NCI-H748 treated with DMSO at 0.1 percent for 48 hours (cell line): Measurements from ENCODE around the gene COL18A1.

ENCODE experiments used
- DNase-seq: peaks from one replicate; lab custom pipeline; 2025; lab: John Stamatoyannopoulos, UW

Gene COL18A1

DNA sequence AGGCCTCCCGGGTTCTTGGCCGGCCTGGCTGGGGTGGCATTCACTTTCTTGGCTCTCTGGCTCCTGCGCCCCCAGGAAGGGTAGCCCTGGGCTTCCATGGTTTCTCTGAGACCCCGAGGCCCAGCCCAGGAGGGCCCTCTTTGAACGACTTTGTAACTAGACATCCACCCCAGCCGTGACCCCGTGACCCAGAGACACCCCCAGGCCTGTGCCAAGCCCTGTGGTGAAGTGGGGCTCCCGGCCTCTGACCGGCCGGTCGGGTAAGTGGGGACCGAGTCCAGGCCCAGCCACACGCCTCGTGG lies 64.0 kb downstream of the COL18A1 start:
- DNase-seq: no peak

DNA sequence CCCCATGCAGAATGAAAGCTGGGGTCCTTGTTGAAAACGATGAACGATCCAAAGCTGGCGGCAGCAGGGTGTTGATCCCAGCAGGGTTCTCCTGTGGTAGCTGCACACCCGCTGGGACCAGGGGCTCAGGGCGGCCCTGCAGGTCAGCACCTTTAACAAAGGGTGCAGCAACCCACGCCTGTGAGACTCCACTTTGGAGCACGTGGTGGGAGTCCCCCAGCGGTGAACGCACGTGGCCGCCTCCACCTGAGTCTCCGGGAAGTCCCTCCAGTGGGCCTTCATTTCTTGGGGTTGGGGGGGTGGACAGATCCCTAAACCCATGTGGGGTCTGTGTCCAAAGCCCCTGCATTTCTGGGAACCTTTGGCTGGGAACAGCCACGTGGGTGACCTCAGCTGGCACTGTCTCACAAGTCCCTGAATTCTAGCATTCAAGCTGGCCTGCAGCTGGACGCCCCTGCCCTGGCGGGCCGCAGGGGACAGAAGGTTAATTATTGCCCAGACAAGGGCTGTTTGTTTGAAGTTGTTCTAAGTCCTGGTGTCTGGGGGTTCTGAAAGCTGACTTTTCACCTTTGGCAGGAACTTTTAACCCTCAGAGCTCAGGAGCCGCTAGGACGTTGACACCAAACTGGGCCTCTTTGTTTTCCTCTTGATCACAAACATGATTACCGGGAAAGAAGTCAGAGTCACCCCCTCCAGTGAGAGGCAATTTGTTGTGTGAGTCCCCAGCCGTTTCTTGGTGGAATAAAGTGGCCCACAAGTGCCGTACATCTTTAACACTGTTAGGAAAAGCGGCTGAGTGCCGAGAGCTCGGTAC lies 64.5 kb downstream of the COL18A1 start:
- DNase-seq: no peak

DNA sequence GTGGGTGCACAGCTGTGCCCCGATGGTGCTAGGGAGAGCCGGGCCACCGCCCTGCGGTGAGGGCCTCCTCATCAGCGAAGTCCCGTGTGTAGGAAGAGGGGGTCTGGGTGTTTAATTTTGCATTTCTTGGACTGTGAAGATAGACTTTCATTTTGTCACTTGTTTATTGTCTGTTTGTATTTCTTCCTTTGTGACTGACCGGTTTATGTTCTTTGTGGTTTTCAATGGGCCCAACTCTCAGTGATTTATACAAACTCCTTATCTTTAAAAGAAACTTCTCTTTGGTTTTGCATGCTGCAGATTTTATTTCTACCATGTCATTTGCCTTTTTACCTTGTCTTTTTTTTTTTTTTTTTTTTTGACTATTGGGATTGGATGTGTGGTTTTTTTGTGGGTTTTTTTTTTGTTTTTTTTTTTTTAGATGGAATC lies 65.1 kb downstream of the COL18A1 start:
- no peak for DNase-seq

DNA sequence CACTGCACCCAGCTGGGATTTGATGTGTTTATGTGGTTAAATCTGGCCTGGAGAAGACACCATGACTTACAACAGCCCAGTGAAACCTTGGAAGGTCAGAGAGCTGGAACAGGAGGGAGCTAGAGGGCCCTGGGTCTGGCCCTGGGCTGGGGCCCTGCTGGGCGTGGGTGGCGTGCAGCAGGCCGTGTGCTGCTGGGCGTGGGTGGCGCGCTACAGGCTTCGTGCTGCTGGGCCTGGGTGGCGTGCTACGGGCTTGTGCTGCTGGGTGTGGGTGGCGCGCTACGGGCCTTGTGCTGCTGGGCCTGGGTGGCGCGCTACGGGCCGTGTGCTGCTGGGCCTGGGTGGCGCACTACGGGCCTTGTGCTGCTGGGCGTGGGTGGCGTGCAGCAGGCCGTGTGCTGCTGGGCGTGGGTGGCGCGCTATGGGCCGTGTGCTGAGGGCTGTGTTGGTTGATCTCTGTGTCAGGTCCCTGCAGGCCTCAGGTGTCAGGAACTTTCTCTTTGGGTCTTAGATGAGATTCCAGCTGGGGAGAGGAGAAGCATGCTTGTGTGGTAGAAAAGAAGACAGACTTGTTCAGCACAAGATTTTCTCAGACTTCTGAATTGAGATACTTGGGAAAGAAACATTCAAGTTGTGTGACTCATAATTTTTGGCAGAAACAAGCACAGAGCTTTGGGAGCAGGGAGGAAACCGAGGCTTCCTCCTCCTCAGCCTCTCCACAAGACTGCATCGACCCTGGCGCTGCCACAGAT lies 66.0 kb downstream of the COL18A1 start:
- no peak for DNase-seq

DNA sequence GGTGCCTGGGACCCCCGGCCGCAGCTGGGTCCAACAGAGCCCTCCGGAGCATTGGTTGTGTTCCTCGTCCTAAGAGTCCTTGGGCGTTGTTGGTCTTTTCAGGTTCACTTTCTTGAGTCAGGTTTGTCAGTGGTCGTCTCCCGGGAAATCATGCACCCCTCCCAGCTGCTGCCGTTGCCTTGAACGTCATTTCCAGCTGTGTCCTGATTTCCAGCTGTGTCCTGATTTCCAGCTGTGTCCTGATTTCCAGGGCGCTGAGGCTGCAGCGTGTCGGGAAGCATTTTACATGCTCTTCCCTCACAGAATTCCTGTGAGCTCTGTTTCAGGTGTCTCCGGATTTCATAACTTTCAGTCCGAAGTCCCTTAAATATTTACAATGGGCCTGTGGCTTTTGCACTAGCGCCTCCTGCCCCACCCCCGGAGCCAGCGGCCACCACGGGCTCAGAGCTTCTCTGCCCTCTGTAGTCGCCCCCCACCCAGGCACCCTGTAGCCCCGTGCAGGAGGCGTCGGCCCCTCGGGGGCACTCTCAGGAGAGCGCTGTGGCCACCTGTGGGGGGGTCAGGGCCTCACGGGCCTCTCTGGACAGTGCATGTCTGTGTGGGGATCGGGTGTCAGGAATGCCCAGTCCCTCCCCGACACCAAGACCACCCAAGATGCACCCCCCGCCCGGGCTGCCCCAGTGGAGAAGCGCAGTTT lies 66.7 kb downstream of the COL18A1 start:
- no peak for DNase-seq

DNA sequence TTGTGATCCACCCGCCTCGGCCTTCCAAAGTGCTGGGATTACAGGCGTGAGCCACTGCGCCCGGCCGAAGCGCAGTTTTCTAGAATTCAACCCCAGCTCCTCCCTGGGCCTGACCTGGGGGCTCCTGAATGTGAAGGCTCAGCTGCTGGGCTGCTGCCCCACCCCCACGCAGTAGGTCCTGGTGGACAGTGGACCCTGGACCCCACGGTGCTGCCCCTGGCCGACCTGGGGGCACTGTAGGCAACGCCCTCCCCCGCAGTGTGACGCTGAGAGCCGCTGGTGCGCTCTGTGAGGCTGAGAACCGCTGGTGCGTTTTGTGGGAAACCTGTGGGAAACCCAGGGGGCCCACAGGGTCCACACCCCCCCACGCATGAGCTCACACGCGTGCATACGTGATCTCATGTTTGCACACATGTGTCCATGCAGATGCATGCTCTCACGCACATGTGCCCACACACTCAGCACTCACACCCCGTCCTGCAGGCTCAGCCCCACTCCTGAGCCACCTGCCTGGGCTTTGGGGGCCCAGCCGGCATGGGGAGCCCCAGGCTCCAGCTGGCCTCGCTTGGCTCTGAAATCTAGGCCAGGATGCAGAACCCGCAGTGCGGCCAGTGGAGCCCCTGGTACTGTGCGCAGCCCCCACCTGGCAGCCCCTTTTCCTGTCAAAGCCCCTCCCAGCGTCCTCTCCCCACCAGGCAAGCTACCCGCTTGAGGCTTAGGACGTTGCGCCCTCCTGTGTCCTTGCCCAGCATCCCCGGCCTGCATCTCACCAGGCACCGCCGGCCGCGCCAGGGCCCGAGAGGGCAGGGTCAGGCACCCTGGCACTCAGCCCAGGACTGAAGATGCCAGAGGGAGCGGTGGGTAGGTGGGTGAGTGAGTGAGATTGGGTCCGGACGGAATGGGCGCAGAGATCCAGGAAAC lies 67.7 kb downstream of the COL18A1 start:
- DNase-seq: no peak

DNA sequence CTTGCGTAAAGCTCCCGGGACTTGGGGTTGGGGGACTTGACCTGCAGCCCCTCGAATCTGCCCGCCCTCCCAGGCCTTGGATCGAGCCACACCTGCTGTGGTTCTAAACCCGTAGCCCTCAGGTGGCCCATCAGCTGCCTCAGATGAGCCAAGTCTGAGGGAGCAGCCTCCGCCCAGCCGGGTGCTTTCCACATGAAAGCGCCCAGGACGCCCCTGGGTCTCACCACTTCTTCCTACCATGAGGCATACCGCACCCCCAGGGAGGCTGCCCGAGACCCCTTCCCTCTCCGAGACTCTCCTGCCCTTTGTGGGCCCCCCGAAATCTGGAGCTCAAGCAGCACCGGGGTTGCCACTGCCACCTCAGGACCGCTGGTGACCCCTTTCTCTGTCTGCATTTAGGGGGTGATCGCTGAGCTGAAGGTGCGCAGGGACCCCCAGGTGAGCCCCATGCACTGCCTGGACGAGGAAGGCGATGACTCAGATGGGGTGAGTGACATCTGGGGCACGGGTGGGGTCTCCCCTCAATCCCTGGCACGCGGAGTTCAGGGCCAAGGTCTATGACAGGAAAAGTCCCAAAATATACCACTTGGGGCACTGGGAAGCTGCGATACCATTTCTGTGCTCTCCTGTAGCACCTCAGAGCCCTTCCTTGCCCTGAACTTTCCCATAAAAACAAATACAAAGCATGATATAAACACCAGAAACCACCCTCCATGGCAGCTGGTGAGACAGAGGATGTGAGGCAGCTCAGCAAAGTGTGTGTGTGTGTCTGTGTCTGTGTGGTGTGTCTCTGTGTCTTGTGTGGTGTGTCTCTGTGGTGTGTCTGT lies 68.7 kb downstream of the COL18A1 start:
- DNase-seq: no peak

DNA sequence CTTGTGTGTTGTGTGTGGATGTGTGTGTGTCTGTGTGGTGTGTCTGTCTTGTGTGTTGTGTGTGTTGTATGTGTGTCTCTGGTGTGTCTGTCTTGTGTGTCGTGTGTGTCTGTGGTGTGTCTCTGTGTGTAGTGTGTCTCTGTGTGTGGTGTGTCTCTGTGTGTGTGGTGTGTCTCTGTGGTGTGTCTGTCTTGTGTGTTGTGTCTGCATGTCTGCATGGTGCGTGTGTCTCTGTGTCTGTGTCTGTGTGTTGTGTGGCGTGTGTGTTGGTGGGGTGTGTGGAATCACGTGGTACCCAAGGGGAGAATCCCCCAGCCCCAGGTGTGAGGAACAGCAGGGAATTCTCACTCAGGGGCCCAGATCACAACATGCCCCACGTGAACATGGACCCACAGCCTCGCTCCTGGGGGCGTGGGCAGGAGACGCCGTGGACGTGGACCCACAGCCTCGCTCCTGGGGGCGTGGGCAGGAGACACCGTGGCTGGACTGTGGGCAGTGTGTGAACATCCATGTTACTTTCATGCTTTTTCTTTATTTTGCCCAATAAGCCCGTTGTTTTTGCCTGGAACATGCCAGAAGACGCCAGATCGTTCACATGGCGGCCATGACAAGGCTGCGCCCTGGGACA lies 69.5 kb downstream of the COL18A1 start:
- no peak for DNase-seq

DNA sequence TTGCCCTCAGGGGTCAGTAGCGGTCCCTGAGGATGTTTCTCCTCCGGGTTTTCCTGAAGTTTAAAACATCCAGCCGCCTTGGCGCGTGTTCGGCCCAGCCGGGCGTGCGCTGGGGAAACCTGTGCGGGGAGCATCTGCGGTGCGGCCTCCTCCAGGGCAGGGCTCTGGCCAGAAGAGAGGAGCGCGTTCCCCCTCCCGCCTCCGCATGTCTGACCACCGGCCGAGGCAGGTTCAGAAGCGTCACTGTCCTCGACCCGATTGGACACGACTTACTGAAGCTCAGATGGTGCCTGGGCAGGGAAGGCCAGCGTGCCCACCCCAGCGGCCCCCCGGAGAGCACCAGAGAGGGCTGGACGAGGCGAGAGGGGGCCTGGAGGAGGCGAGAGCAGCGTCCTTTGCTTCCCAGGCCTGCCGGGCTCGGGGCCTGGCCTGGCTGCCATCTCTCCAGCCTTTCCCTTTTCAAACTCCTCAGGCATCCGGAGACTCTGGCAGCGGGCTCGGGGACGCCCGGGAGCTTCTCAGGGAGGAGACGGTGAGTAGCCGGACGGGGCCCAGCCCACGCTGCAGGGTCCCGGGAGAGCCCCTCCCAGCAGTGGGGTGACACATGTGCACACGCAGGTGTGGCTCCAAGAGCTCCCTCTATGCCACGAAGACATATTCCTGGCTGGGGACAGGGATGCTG lies 70.2 kb downstream of the COL18A1 start:
- no peak for DNase-seq

DNA sequence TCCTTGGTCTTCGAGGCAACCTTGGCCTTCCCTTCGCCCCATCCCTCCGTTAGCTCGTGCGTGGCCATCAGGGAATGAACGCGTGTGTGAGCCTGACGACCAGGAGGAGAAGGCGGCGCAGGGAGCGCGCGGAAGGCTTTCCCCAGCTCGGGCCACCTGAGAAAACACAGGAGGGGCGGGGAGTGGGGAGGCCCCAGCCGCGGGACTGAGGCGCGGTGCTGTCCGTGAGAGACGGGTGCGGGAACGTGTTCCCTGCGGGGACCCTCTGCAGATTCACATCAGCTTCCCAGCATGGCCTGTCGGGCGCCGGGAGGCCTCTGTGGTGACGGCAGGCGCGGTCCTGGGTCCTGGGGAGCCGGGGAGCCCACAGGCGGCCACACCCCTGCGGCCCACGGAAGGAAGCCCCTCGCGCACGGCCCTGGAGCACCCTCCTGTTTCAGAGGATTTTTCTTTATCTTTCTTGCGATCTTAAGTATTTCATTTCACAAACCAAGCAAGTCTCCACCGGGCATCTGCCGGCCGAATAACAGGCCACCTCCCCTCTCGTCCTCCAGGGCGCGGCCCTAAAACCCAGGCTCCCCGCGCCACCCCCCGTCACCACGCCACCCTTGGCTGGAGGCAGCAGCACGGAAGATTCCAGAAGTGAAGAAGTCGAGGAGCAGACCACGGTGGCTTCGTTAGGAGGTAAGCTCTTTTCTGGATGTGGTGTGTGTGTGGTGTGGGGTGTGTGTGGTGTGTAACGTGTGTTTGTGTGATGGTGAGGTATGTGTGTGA lies 71.0 kb downstream of the COL18A1 start:
- no peak for DNase-seq

DNA sequence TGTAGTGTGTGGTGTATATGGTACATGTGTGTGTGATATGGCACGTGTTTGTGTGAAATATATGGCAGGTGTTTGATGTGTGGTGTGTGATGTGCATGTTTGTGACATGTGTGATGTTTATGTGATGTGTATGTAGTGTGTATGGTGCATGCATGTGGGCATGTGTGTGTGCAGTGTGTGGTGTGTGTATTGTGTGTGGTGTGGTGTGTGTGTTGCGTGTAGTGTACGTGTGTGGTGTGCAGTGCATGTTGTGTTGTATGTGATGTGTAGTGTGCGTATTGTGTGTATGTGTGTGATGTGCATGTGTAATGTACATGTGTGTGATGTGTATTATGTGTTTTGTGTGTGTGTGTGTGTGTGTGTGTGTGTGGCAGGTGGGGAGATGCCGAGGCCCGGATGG lies 71.6 kb downstream of the COL18A1 start:
- no peak for DNase-seq

DNA sequence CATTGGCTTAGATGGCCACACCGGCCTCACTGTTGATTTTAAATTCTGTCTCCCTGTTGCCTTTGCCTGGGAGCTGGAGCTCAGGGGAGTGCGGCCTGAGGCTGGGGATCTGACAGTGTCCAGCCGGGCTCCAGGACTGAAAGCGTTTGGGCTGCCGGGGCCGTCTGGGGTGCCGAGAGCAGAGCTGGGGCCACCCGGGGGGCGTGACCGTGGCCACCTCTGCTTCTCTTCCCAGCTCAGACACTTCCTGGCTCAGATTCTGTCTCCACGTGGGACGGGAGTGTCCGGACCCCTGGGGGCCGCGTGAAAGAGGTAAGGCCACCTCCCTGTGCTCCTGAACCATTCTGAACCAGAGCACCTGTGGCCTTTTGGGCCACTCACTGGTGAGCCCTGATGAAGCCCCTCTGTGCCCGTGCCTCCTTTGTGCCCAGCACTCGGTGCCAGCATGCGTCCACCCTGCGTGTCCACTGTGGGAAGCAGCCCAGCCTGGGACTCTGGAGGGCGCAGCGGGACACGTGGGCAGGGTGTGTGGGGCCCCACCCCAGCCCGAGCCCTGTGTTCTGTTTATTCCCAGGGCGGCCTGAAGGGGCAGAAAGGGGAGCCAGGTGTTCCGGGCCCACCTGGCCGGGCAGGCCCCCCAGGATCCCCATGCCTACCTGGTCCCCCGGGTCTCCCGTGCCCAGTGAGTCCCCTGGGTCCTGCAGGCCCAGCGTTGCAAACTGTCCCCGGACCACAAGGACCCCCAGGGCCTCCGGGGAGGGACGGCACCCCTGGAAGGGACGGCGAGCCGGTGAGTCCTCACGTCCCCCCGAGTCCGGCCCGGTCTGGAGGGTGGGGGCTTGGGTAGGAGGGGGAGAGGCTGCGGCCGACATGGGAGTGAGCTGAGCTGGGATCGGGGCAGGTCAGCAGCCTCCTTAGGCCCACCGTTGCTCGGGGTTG lies 72.5 kb downstream of the COL18A1 start:
- no peak for DNase-seq

DNA sequence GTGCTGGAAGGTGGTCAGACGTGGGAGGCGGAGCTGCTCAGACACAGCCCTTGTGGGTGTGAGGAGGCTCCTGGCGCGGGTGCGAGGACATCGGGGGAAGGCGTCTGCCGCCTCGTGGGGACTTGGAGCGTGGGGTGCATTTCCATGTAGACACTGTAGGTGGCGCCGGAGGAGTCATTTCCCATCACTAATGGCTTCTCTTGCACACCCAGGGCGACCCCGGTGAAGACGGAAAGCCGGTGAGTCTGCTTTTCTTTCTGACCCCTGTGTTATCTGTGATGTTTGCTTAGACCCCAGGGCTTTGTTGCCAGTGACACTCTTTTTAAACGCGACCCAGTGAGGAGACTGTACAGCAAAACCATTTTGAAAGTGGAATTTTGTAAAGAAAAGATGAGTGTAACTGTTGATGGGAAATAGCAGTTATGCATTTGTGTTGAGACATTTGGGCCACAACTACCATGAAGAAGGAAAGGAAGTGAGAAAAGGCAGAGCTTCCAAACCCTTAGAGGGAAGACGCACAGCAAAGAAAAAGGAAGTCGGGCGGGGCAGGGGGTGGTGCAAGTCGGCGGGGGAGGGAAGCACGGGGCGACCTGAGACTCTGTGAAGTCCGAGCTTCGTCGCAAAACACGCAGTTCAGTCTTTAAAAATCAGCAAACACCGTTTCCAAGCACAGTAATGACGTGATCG lies 73.3 kb downstream of the COL18A1 start:
- DNase-seq: peak; percentile 38

DNA sequence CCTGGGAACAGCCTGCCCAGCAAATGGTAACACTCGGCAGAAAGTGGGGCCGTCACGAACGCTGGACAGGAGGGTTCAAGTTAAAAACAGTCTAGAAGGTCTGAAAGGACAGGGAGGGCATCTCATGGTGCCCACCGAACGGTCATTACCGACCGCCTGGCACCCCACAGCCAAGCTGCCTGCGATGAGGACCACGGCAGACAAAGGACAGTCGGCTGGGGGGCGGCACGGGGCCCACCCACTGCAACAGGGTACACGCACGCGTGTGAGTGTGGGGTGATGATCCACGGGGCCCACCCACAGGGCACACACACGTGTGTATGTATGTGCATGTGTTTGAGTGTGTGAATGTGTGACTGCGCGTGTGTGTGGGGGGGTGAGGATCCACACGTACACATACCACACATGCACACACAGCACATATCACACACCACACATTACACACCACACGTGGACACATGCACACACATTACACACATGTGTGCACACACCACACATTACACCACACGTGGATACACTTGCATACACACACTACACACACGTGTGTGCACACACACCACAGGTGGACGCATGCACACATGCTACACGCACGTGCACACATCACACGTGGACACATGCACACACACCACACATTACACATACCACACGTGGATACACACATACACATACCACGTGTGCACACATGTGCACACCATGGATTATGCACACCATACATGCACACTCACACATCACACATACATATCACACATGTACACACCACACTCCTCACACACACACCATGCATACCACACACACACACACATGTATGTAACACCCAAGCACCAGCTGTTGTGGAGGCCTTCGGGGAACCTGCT lies 74.1 kb downstream of the COL18A1 start:
- no peak for DNase-seq

DNA sequence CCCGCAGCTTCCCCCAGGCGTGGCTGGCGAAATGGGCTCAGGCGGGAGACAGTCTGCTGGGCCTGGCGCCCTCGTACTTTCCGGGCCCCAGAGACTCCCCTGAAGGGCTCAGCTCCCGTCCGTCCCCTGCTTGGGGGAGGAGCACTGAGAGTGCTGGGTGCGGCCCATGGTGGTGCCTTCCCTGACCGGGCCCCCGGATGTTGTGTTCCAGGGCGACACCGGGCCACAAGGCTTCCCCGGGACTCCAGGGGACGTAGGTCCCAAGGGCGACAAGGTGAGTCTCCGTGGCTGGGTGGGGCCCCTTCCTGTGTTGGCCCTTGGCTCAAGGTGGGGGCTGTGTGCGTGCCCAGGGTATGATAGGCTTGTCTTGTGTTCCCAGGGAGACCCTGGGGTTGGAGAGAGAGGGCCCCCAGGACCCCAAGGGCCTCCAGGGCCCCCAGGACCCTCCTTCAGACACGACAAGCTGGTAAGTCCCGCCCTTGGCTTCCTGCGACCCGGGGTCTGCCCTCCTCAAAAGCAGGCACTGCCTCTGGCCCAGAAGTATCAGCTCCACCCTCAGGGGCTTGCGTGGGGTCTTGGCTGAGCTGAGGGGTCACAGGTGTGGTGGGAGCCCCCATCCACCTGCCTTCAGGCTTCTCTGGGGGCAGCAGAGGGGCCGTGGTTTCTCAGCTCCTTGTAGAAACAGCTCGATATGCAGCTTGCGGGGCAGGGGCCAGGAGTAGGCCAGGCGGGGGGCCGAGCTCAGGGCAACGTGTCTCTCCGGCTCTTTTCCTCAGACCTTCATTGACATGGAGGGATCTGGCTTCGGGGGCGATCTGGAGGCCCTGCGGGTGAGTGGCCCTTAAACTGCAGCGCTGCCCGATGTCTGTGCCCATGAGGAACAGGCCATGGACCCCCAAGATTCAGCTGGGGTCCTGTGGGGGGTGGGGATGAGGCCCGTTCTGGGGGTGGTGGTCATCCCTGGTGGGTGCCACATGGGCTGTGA lies 75.0 kb downstream of the COL18A1 start:
- no peak for DNase-seq
